Stimulated activated CD4-positive, alpha-beta T cell treated with anti-CD3 and anti-CD28 coated beads, Interleukin-2, amount 100 ng/mL, for 4 hours (primary cell): ENCODE measurements around the gene CEACAM16.
"Not testable (repeated sequence)": the region's sequence is repeated elsewhere in the genome, so short reads cannot be mapped to it uniquely, and the experiment has no call there.

Experiments used
- DNase-seq: peaks from one replicate; pipeline ENCODE4 v3.0.0-alpha.2; 2020; ENCODE audit warnings: low read depth

Gene CEACAM16

GRCh38 chr19:44677019-44677811 lies 21.7 kb upstream of the CEACAM16 start:
- no peak for DNase-seq

GRCh38 chr19:44680536-44680935 lies 18.4 kb upstream of the CEACAM16 start:
- no peak for DNase-seq

- DNase-seq, result no peak
Measured at GRCh38 chr19:44681992-44682790, 16.8 kb upstream of the CEACAM16 start.

GRCh38 chr19:44682807-44683206 lies 16.1 kb upstream of the CEACAM16 start:
- no peak for DNase-seq

GRCh38 chr19:44683434-44684210 lies 15.3 kb upstream of the CEACAM16 start:
- DNase-seq, result no peak

GRCh38 chr19:44684396-44684795 lies 14.6 kb upstream of the CEACAM16 start:
- not testable (repeated sequence) for DNase-seq

GRCh38 chr19:44684892-44685863 lies 13.8 kb upstream of the CEACAM16 start:
- DNase-seq, result no peak

GRCh38 chr19:44685877-44686276 lies 13.1 kb upstream of the CEACAM16 start:
- no peak for DNase-seq

- no peak for DNase-seq
Measured at GRCh38 chr19:44686896-44687295, 12.1 kb upstream of the CEACAM16 start.

GRCh38 chr19:44687888-44688287 lies 11.1 kb upstream of the CEACAM16 start:
- no peak for DNase-seq

- peak; percentile 63 for DNase-seq
Measured at GRCh38 chr19:44689290-44690130, 9.4 kb upstream of the CEACAM16 start.

GRCh38 chr19:44690131-44690440 lies 8.9 kb upstream of the CEACAM16 start:
- DNase-seq, result no peak

- no peak for DNase-seq
Measured at GRCh38 chr19:44692379-44692721, 6.6 kb upstream of the CEACAM16 start.

- DNase-seq, result no peak
Measured at GRCh38 chr19:44694184-44694579, 4.8 kb upstream of the CEACAM16 start.

- no peak for DNase-seq
Measured at GRCh38 chr19:44696939-44697669, 1.8 kb upstream of the CEACAM16 start.

- DNase-seq, result no peak
Measured at GRCh38 chr19:44697670-44698034, 1.3 kb upstream of the CEACAM16 start.

GRCh38 chr19:44700547-44700946 lies 1.6 kb downstream of the CEACAM16 start:
- DNase-seq, result no peak

- DNase-seq, result no peak
Measured at GRCh38 chr19:44701228-44701627, 2.3 kb downstream of the CEACAM16 start.

- no peak for DNase-seq
Measured at GRCh38 chr19:44702551-44703176, 3.7 kb downstream of the CEACAM16 start.
